MCF 10A (cell line): Measurements from ENCODE around the gene SLC35D3. TPM values are rescaled to one million over a fixed set of nuclear protein-coding genes. Genes with fewer than 3 reads are reported as not detected.

Experiments used
- BruUV-seq: library from RNA; stranded (reverse); fragments of 400-500 nt; replicated peaks from 2 replicates; lab custom pipeline; 2021; lab: Mats Ljungman, UMichigan
- CTCF ChIA-PET: fragments of 300-600 bp; sonication (Branson Sonifier 250); formaldehyde crosslinking; extraction: SDS; loops from one replicate; lab custom pipeline; 2021; ENCODE audit warnings: antibody characterized with exemption, inconsistent platforms; lab: Yijun Ruan, JAX
- POLR2A ChIA-PET: fragments of 300-600, 350-650 bp; sonication (Branson Sonifier 250); formaldehyde crosslinking; extraction: SDS; loops from one replicate; lab custom pipeline; 2020; ENCODE audit warnings: antibody characterized with exemption, inconsistent platforms; lab: Yijun Ruan, JAX
- DNase-seq: peaks from one replicate; pipeline ENCODE4 v3.0.0-alpha.2; 2018; ENCODE audit not compliant: unreplicated experiment
- H3K27ac Mint-ChIP-seq: one replicate; pipeline ENCODE4 v1.8.0; 2022; ENCODE audit warnings: mild to moderate bottlenecking, low read depth, mixed read lengths; ENCODE audit not compliant: unreplicated experiment
- H3K27me3 Mint-ChIP-seq: one replicate; pipeline ENCODE4 v1.8.0; 2022; ENCODE audit warnings: mixed read lengths; ENCODE audit not compliant: insufficient read depth, unreplicated experiment
- H3K36me3 Mint-ChIP-seq: one replicate; pipeline ENCODE4 v1.8.0; 2022; ENCODE audit warnings: mild to moderate bottlenecking, moderate library complexity, mixed read lengths; ENCODE audit not compliant: insufficient read depth, unreplicated experiment
- H3K4me1 Mint-ChIP-seq: one replicate; pipeline ENCODE4 v1.8.0; 2022; ENCODE audit warnings: mixed read lengths; ENCODE audit not compliant: insufficient read depth, unreplicated experiment
- H3K4me3 Mint-ChIP-seq: one replicate; pipeline ENCODE4 v1.8.0; 2022; ENCODE audit warnings: mild to moderate bottlenecking, moderate library complexity, mixed read lengths; ENCODE audit not compliant: unreplicated experiment
- H3K9me3 Mint-ChIP-seq: one replicate; pipeline ENCODE4 v1.8.0; 2022; ENCODE audit warnings: mixed read lengths; ENCODE audit not compliant: unreplicated experiment
- CTCF ChIP-seq: fragments of 200-600 bp; IDR thresholded peaks from one replicate; pipeline ENCODE4 v1.8.0; 2022; ENCODE audit warnings: antibody characterized with exemption, mild to moderate bottlenecking; ENCODE audit not compliant: unreplicated experiment
- intact Hi-C: fragments of 100-400 bp; cut with micrococcal nuclease; formaldehyde crosslinking; loops from 2 replicates; pipeline ENCODE4 v1.14.1; 2022
- total RNA-seq: library from RNA; stranded (reverse); gene quantifications from 2 replicates; pipeline ENCODE4 v1.2.3, GENCODE V29; 2022

SLC35D3 gene
- total RNA-seq, 1 experiment from 2014 or later, result not detected

GRCh38 chr6:136890194-136890839 lies 31.8 kb upstream of the SLC35D3 start:
- intact Hi-C loops, result no loop called here
- CTCF ChIA-PET, result interaction anchor here (1.4 to 1.8 kb wide), 2 partner anchors 44 to 67 kb away, joined by 3 to 4 read pairs; no protein-coding TSS in a partner anchor
- no peak overlapping the region for H3K27ac Mint-ChIP-seq

GRCh38 chr6:136890986-136891385 lies 31.1 kb upstream of the SLC35D3 start:
- no peak overlapping the region for H3K4me3 Mint-ChIP-seq
- POLR2A ChIA-PET, result interaction anchor here (0.6 kb wide), 1 partner anchor 198 kb away, joined by 3 read pairs; no protein-coding TSS in a partner anchor
- no peaks in the 10 kb centered on the region for H3K36me3 Mint-ChIP-seq
- no peak for DNase-seq
- no peaks in the 10 kb centered on the region for H3K27me3 Mint-ChIP-seq
- CTCF ChIA-PET, result no interaction called here
- no peak overlapping the region for H3K27ac Mint-ChIP-seq
- H3K9me3 Mint-ChIP-seq, result no peaks in the 10 kb centered on the region
- no peak for TF ChIP-seq CTCF
- intact Hi-C loops, result no loop called here
- H3K4me1 Mint-ChIP-seq, result no peaks in the 10 kb centered on the region
- no TSS peak for BruUV-seq

More at GRCh38 chr6:136890194-136890839, 31.8 kb upstream of the SLC35D3 start:
- no peak for DNase-seq
- no peaks in the 10 kb centered on the region for H3K36me3 Mint-ChIP-seq
- POLR2A ChIA-PET, result interaction anchor here (1.1 kb wide), 1 partner anchor 27 kb away, joined by 3 read pairs; no protein-coding TSS in a partner anchor
- no TSS peak for BruUV-seq
- H3K27me3 Mint-ChIP-seq, result no peaks in the 10 kb centered on the region
- H3K4me3 Mint-ChIP-seq, result no peak overlapping the region
- H3K9me3 Mint-ChIP-seq, result no peaks in the 10 kb centered on the region
- H3K4me1 Mint-ChIP-seq, result no peaks in the 10 kb centered on the region
- TF ChIP-seq CTCF, result no peak

- BruUV-seq, result no TSS peak
- POLR2A ChIA-PET, result interaction anchor here (0.5 to 0.9 kb wide), 2 partner anchors 13 to 330 kb away, joined by 3 read pairs; no protein-coding TSS in a partner anchor
- Mint-ChIP-seq H3K9me3 (no peaks in the 10 kb centered on the region), H3K27me3 (no peaks in the 10 kb centered on the region), H3K4me1 (no peaks in the 10 kb centered on the region), H3K4me3 (no peak overlapping the region), H3K36me3 (no peaks in the 10 kb centered on the region), H3K27ac (no peak overlapping the region)
- no peak for TF ChIP-seq CTCF
- no peak for DNase-seq
- CTCF ChIA-PET, result interaction anchor here (0.6 to 0.7 kb wide), 2 partner anchors 11 to 27 kb away, joined by 3 read pairs; no protein-coding TSS in a partner anchor
- intact Hi-C loops, result no loop called here
Measured at GRCh38 chr6:136893187-136893586, 28.9 kb upstream of the SLC35D3 start.

GRCh38 chr6:136895901-136896300 lies 26.2 kb upstream of the SLC35D3 start:
- Mint-ChIP-seq H3K27ac (no peak overlapping the region), H3K36me3 (peaks cover 10% of the 10 kb centered on the region), H3K4me3 (no peak overlapping the region), H3K4me1 (no peaks in the 10 kb centered on the region), H3K27me3 (no peaks in the 10 kb centered on the region), H3K9me3 (no peaks in the 10 kb centered on the region)
- TF ChIP-seq CTCF, result no peak
- DNase-seq, result no peak
- ChIA-PET CTCF (interaction anchor here (0.6 to 0.9 kb wide), 2 partner anchors 13 to 50 kb away, joined by 3 to 4 read pairs; no protein-coding TSS in a partner anchor), POLR2A (interaction anchor here (0.6 to 1.2 kb wide), 2 partner anchors 9 to 30 kb away, joined by 3 to 4 read pairs; no protein-coding TSS in a partner anchor)
- intact Hi-C loops, result no loop called here
- BruUV-seq, result no TSS peak
